Measurements from ENCODE around the gene CXCL11.

Gene CXCL11

DNA sequence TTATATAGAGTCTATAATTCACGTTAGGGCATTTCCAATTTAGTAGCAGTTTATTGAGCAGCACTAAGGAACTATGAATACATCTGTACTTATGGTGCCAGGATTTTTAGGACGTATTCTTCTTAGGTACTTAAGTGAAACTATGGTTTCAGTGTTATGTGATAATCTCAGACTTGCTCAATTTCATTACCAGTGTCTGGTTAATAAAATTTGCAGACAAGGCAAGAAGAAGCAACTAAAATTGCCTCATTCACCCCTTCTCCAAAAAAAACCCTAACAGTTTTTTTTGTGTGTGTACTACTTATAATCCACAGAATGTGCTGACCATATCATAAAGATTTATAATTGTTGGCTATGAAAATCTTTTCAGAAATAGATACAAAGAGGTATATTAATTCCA, 6.6 kb downstream of the CXCL11 start:
- Histone ChIP-seq H3K27me3 (replicated peaks; ENCODE audit: control insufficient read depth, insufficient read depth, low read length) (no peaks in the 10 kb centered on the region), H3K36me3 (ENCODE audit: control insufficient read depth, insufficient read depth, low read length) (no peaks in the 10 kb centered on the region), H3K4me3 (replicated peaks; ENCODE audit: low read depth, low read length) (no peak overlapping the region)
- TF ChIP-seq CTCF (IDR thresholded peaks at IDR 0.05; ENCODE audit: insufficient read depth, low read length, poor library complexity, severe bottlenecking): no peak
- DNase-seq (ENCODE audit: extremely low read depth, insufficient read length): no peak

DNA sequence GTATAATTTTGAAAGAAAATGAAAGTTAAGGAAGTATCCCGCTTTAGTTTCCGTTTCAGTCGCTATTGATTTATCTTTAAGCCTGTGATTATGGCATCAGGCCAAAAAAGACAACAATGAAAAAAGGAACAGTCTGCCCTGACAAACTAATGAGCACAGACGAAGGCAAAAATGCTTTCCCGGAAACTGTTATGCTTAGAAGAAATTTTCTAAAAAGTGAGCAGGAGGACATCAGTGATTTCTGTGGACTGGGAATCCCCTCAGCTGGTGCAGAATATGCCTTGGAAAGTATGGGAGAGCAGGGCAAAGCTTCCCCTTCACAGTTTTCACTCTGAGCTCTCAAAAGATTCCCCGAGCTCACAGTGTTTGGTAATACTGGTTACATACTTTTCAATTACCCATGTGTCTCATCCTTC, 7.5 kb downstream of the CXCL11 start:
- Histone ChIP-seq H3K36me3 (ENCODE audit: control insufficient read depth, insufficient read depth, low read length) (no peaks in the 10 kb centered on the region), H3K27me3 (replicated peaks; ENCODE audit: control insufficient read depth, insufficient read depth, low read length) (no peaks in the 10 kb centered on the region), H3K4me3 (replicated peaks; ENCODE audit: low read depth, low read length) (no peak overlapping the region)
- no peak for DNase-seq (ENCODE audit: extremely low read depth, insufficient read length)
- TF ChIP-seq CTCF (IDR thresholded peaks at IDR 0.05; ENCODE audit: insufficient read depth, low read length, poor library complexity, severe bottlenecking): no peak

- H3K4me3 ChIP-seq (replicated peaks; ENCODE audit: low read depth, low read length): no peak overlapping the region
- no peak for DNase-seq (ENCODE audit: extremely low read depth, insufficient read length)
- TF ChIP-seq CTCF (IDR thresholded peaks at IDR 0.05; ENCODE audit: insufficient read depth, low read length, poor library complexity, severe bottlenecking): no peak
- H3K27me3 ChIP-seq (replicated peaks; ENCODE audit: control insufficient read depth, insufficient read depth, low read length): no peaks in the 10 kb centered on the region
- no peaks in the 10 kb centered on the region for H3K36me3 ChIP-seq (ENCODE audit: control insufficient read depth, insufficient read depth, low read length)
Measured at GRCh38 chr4:76024065-76024464, 11.8 kb downstream of the CXCL11 start.

- DNase-seq (ENCODE audit: extremely low read depth, insufficient read length): no peak
Measured at GRCh38 chr4:76023389-76023788, 12.5 kb downstream of the CXCL11 start, which contains the start of gene CXCL10. CXCL10 (minus strand) TSS chr4:76023497; CDS start chr4:76023431, 66 bp downstream.

GRCh38 chr4:76022677-76023076, 13.2 kb downstream of the CXCL11 start:
- no peak overlapping the region for H3K4me3 ChIP-seq (replicated peaks; ENCODE audit: low read depth, low read length)
- H3K36me3 ChIP-seq (ENCODE audit: control insufficient read depth, insufficient read depth, low read length): no peaks in the 10 kb centered on the region
- no peak for TF ChIP-seq CTCF (IDR thresholded peaks at IDR 0.05; ENCODE audit: insufficient read depth, low read length, poor library complexity, severe bottlenecking)
- DNase-seq (ENCODE audit: extremely low read depth, insufficient read length): no peak
- H3K27me3 ChIP-seq (replicated peaks; ENCODE audit: control insufficient read depth, insufficient read depth, low read length): no peaks in the 10 kb centered on the region

More at GRCh38 chr4:76023389-76023788, 12.5 kb downstream of the CXCL11 start, which contains the start of gene CXCL10:
- H3K27me3 ChIP-seq (replicated peaks; ENCODE audit: control insufficient read depth, insufficient read depth, low read length): no peaks in the 10 kb centered on the region
- no peak for TF ChIP-seq CTCF (IDR thresholded peaks at IDR 0.05; ENCODE audit: insufficient read depth, low read length, poor library complexity, severe bottlenecking)
- no peak within 1 kb of the TSS for H3K4me3 ChIP-seq (replicated peaks; ENCODE audit: low read depth, low read length)
- H3K36me3 ChIP-seq (ENCODE audit: control insufficient read depth, insufficient read depth, low read length): no peaks in the 10 kb centered on the region

- no peak overlapping the region for H3K4me3 ChIP-seq (replicated peaks; ENCODE audit: low read depth, low read length)
- no peak for DNase-seq (ENCODE audit: extremely low read depth, insufficient read length)
- TF ChIP-seq CTCF (IDR thresholded peaks at IDR 0.05; ENCODE audit: insufficient read depth, low read length, poor library complexity, severe bottlenecking): no peak
Measured at GRCh38 chr4:76022031-76022430, 13.8 kb downstream of the CXCL11 start.

More at GRCh38 chr4:76022031-76022430, 13.8 kb downstream of the CXCL11 start:
- Histone ChIP-seq H3K27me3 (replicated peaks; ENCODE audit: control insufficient read depth, insufficient read depth, low read length) (no peaks in the 10 kb centered on the region), H3K36me3 (ENCODE audit: control insufficient read depth, insufficient read depth, low read length) (no peaks in the 10 kb centered on the region)
